Stimulated activated CD8-positive, alpha-beta memory T cell treated with anti-CD3 and anti-CD28 coated beads, Interleukin-4, amount 100 ng/mL, for 1 hour (primary cell): ENCODE measurements around the gene PRSS2.
A peak's percentile ranks its signal among the peaks of the same experiment; 100 is the strongest.

Experiments used
- DNase-seq, 2 donors: peaks; one replicate each; pipeline ENCODE4 v3.0.0-alpha.2; 2020; ENCODE audit warnings: low read depth in 2 of 2, low spot score in 1 of 2

The PRSS2 gene

DNA sequence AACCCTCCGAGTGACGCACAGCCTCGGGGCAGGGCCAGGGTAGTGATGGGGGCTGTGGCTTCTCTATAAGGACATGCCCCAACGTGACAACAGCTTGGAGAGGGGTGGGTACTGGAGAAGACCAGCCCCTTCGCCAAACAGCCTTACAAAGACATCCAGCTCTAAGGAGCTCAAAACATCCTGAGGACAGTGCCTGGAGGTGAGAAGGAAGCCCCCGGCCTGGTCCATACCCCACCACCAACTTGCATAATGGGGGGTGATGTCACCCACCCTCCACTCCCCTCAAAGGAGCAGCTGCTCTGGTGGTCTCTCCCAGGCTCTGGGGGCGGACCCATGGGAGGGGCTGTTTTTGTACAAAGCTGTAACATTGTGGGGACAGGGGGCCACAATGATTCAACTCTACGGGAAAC is 15.1 kb downstream of the PRSS2 start:
- peak in 1 of 2 donors; percentile 61 for DNase-seq

DNA sequence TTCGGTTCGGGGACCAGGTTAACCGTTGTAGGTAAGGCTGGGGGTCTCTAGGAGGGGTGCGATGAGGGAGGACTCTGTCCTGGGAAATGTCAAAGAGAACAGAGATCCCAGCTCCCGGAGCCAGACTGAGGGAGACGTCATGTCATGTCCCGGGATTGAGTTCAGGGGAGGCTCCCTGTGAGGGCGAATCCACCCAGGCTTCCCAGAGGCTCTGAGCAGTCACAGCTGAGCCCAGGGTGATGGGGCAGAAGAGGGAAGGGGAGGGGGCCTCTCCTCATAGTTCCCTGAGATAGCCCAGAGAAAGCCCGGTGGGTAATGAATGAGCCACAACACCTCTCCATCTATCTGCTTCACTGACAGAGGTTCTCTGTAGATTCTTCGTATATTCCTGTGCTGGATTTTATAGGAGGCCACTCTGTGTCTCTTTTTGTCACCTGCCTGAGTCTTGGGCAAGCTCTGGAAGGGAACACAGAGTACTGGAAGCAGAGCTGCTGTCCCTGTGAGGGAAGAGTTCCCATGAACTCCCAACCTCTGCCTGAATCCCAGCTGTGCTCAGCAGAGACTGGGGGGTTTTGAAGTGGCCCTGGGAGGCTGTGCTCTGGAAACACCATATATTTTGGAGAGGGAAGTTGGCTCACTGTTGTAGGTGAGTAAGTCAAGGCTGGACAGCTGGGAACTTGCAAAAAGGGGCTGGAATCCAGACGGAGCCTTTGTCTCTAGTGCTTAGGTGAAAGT is 16.4 kb downstream of the PRSS2 start:
- DNase-seq: no peak

DNA sequence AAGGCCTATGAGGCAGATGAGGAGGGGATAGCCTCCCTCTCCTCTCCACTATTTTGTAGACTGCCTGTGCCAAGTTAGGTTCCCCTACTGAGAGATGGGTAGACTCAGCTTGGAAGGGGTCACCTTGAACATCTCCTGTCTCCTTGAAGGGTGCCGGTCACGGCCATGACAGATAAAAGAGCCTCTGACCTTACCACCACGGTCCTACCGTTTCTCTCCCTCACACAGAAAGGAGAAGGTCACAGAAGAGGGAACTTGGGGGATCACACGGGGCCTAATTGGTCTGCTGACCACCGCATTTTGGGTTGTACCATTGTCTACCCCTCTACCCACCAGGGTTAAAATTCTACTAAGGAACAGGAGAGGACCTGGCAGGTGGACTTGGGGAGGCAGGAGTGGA is 17.0 kb downstream of the PRSS2 start:
- DNase-seq: no peak

DNA sequence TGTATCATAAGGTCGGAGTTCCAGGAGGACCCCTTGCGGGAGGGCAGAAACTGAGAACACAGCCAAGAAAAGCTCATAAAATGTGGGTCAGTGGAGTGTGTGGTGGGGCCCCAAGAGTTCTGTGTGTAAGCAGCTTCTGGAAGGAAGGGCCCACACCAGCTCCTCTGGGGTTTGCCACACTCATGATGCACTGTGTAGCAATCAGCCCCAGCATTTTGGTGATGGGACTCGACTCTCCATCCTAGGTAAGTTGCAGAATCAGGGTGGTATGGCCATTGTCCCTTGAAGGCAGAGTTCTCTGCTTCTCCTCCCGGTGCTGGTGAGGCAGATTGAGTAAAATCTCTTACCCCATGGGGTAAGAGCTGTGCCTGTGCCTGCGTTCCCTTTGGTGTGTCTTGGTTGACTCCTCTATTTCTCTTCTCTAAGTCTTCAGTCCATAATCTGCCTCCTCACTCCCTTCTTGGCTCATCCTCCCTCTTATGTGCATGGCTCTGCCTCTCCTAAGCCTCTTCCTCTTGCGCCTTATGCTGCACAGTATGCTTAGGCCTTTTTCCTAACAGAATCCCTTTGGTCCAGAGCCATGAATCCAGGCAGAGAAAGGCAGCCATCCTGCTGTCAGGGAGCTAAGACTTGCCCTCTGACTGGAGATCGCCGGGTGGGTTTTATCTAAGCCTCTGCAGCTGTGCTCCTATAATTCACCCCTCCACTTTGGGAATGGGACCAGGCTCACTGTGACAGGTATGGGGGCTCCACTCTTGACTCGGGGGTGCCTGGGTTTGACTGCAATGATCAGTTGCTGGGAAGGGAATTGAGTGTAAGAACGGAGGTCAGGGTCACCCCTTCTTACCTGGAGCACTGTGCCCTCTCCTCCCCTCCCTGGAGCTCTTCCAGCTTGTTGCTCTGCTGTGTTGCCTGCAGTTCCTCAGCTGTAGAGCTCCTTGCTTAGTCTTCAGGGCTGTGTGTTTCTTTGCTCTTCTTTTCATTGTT is 17.8 kb downstream of the PRSS2 start:
- DNase-seq: no peak

DNA sequence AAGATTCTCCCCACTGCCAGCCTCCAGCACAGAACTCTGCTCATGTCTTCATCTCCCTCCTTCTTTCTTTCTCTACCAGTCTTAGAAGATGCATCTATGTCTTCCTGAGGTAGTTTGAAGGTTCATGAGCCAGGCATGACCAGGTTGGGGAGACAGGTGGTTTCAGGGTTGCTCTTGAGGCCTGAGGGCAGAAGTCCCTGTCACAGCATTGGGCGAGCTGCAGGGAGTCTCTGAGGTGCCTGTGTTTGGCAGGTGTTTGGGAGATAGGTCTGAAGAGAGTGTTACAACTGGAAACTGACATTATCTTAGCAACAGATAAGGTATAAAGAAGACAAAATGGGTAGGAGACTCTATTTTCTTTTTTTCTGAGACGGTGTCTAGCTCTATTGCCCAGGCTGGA is 18.7 kb downstream of the PRSS2 start:
- DNase-seq: no peak

DNA sequence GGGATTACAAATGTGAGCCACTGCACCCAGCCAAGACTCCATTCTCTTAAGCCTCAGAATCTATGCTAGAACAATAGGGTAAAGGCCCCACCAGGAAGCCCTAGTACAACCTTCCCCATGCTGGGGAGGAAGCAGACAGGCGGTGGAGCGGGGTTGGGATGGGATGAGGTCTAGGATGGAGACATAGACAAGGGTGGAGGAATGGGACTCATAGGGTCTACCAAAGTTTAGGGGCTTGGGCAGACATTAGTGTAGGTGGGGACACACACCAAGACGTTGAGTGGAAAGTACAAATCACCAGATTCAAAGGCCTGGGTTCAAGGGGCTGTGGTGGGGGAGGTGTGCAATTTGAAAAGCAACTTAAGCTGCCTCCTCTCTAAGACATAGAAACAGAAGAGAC is 19.3 kb downstream of the PRSS2 start:
- no peak for DNase-seq

DNA sequence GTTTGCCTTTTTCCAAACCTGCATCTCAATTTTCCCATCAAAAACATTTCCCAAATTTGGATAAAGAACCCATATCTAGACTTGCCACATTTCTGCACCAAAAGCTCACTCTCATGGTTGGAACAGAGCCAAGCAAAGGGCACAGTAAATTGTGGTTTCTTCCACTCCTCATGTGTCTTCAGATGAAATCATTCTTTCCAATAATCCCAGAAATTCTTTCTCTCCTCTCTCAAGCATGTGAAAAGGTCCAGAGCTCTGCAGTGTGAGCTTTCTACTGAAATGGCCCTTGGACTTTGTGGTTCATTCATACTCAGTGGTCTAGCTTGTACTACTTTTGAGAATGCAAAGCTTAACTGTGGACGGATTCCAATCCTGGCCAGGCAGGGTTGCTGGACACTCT is 19.8 kb downstream of the PRSS2 start:
- no peak for DNase-seq

DNA sequence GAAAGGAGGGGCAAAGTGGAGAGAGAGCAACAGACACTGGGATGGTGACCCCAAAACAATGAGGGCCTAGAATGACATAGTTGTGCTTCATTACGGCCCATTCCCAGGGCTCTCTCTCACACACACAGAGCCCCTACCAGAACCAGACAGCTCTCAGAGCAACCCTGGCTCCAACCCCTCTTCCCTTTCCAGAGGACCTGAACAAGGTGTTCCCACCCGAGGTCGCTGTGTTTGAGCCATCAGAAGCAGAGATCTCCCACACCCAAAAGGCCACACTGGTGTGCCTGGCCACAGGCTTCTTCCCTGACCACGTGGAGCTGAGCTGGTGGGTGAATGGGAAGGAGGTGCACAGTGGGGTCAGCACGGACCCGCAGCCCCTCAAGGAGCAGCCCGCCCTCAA is 20.7 kb downstream of the PRSS2 start:
- DNase-seq: no peak

DNA sequence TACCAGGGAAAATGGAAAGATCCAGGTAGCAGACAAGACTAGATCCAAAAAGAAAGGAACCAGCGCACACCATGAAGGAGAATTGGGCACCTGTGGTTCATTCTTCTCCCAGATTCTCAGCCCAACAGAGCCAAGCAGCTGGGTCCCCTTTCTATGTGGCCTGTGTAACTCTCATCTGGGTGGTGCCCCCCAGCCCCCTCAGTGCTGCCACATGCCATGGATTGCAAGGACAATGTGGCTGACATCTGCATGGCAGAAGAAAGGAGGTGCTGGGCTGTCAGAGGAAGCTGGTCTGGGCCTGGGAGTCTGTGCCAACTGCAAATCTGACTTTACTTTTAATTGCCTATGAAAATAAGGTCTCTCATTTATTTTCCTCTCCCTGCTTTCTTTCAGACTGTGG is 21.4 kb downstream of the PRSS2 start:
- DNase-seq: no peak

DNA sequence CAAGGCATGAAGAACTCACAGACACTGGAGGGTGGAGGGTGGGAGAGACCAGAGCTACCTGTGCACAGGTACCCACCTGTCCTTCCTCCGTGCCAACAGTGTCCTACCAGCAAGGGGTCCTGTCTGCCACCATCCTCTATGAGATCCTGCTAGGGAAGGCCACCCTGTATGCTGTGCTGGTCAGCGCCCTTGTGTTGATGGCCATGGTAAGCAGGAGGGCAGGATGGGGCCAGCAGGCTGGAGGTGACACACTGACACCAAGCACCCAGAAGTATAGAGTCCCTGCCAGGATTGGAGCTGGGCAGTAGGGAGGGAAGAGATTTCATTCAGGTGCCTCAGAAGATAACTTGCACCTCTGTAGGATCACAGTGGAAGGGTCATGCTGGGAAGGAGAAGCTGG is 21.8 kb downstream of the PRSS2 start:
- DNase-seq: no peak

DNA sequence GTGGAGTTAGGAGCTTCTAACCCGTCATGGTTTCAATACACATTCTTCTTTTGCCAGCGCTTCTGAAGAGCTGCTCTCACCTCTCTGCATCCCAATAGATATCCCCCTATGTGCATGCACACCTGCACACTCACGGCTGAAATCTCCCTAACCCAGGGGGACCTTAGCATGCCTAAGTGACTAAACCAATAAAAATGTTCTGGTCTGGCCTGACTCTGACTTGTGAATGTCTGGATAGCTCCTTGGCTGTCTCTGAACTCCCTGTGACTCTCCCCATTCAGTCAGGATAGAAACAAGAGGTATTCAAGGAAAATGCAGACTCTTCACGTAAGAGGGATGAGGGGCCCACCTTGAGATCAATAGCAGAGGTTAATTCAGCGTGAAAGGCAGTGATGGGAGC is 22.4 kb downstream of the PRSS2 start:
- DNase-seq: no peak

DNA sequence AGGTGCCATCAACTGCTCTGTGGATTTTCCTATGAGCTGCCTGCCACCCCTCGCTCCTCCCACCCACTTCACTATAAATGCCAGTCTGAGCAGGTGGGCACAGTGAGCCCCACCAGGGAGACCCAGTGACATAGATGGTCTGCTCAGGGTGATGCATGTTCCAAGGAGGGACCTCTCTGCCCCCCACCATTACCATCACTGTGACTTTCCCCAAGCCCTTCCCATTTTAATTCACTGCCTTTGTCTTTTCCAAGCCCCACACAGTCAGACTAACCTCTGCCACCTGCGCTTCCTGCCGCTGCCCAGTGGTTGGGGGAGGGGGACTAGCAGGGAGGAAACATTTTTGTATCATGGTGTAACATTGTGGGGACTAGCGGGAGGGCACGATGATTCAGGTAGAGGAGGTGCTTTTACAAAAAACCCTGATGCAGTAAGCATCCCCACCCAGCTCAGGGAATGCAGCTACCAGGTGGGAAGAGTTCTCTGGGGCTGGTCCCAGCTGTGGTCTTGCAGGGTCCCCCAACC is 24.6 kb downstream of the PRSS2 start:
- DNase-seq: no peak

DNA sequence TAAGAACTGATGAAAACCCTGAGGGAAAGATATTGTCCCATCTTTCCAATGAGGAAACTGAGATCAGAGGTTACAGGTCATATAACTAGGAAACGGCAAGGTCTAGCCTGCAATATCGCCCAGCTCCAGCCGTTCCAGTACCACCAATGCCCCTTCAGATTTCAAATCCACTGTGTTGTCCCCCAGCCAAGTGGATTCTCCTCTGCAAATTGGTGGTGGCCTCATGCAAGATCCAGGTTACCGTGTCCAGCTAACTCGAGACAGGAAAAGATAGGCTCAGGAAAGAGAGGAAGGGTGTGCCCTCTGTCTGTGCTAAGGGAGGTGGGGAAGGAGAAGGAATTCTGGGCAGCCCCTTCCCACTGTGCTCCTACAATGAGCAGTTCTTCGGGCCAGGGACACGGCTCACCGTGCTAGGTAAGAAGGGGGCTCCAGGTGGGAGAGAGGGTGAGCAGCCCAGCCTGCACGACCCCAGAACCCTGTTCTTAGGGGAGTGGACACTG is 25.3 kb downstream of the PRSS2 start:
- DNase-seq: no peak

DNA sequence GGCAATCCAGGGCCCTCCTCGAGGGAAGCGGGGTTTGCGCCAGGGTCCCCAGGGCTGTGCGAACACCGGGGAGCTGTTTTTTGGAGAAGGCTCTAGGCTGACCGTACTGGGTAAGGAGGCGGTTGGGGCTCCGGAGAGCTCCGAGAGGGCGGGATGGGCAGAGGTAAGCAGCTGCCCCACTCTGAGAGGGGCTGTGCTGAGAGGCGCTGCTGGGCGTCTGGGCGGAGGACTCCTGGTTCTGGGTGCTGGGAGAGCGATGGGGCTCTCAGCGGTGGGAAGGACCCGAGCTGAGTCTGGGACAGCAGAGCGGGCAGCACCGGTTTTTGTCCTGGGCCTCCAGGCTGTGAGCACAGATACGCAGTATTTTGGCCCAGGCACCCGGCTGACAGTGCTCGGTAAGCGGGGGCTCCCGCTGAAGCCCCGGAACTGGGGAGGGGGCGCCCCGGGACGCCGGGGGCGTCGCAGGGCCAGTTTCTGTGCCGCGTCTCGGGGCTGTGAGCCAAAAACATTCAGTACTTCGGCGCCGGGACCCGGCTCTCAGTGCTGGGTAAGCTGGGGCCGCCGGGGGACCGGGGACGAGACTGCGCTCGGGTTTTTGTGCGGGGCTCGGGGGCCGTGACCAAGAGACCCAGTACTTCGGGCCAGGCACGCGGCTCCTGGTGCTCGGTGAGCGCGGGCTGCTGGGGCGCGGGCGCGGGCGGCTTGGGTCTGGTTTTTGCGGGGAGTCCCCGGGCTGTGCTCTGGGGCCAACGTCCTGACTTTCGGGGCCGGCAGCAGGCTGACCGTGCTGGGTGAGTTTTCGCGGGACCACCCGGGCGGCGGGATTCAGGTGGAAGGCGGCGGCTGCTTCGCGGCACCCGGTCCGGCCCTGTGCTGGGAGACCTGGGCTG is 26.0 kb downstream of the PRSS2 start:
- DNase-seq: no peak

DNA sequence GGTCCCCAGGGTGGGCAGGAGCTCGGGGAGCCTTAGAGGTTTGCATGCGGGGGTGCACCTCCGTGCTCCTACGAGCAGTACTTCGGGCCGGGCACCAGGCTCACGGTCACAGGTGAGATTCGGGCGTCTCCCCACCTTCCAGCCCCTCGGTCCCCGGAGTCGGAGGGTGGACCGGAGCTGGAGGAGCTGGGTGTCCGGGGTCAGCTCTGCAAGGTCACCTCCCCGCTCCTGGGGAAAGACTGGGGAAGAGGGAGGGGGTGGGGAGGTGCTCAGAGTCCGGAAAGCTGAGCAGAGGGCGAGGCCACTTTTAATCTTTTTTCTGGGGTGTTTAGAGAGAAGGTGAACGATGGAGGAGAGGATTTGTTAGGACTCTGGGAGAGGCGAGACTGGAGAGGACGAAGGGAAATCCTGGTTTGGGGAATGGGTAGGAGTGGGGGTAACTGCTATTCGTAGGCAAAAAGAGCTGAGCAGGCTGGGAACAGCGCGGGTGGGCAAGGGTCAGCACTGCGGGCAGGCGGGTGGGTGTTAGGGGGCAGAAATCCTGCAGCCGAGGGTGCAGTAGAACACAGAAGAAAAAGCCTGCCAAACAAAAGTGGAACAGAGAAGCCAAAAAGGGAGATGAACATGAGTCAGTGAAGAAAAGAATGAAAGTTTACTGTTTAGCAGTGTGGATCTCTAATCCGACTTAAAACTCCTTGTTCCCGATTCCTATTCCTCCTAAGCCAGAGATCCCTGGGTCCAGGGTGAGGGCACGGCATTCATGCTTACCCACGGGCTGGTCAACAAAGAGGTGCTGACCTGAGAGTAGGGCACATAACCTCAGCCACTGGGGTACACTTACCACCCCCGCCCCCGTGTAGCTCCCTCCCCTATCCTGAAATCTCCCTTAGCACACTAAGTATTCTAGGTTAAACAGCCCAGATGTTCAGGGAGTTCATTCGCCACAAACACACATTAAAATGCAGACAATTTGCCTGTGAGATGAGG is 26.9 kb downstream of the PRSS2 start:
- DNase-seq: no peak

DNA sequence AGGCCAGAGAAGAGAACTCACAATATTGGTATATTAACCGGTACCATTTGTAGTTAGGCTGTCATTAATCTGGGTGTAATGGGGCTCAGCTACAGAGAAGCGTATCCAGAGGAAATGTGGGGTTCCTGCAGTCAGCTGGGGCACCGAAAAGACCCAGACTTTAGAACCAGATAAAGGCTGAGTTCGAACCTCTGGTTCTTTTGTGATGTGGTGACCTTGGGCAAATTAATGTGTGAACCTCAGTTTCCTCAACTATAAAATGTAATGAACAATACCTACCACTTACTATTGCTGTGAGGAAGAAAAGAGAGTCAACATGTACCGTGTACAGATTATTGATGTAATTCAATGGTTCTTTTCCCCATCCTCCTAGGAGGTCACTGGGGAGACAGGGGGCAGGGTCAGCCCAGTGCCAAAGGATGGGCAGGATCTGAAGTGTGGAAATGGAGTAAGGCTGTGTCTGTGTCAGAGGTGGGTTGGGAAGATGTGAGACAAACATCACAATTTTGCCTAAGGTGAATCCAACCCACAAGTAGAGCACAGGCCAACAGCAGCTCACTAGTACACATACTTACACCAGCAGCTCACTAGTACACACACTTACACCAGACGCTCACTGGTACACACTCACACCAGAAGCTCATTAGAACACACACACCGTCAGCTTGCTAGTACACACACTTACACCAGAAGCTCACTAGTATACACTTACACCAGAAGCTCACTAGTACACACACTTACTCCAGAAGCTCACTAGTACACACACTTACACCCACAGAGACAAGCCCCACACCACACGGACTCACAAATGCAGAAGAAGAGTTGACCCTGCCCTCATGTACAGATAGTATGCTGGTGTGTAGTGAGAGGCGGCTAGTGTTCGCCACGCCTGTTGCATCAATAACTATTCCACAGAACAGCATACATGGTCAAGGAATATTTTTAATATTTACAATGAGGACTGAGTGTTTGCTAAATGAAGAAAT is 28.0 kb downstream of the PRSS2 start:
- no peak for DNase-seq

DNA sequence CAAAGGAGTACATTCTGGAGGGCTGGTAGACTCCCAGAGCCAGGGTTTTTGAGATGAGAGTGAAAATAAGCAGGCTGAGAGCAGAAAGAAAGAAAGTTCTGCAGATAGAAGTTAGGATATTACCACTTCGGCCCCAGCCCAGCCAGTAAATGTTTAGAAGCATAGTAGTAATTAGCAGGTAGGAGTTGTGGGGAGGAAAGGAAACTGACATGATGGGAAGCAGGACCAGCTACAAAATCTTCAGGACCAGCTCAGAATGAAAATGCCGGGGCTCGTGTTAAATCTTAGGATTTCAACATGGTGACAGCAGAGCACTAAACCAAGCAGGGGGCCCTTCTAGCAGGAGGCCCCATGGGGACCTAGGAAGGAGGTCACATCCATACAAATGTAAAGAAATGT is 28.7 kb downstream of the PRSS2 start:
- DNase-seq: no peak

DNA sequence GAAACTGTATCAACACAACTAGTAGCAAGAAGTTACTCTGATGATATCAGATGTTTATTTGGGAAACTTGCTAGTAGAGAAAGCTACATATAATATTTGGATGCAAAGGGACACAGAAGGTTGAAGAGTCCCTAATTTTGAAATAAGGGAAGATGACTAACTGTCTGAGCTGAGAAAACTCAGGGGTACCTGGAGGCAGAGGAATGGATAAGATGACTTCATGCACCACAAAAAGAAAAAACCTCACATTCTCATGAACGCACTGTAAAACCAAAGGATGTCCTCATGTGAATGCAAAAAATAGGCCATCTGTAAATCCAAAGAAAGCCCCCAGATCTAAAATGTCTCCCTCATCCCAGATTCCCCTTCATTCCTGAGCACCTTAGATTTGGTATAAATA is 29.3 kb downstream of the PRSS2 start:
- no peak for DNase-seq
